K562 (cell line): ENCODE results near the gene PTGER4. TPM values are rescaled to one million over a fixed set of nuclear protein-coding genes. Genes with fewer than 3 reads are reported as not detected.

Experiments used
- ATAC-seq: fragments of 200-7000 bp; cut with Tn5 transposase; 3 replicates; pipeline ENCODE4 v1.9.1; 2020; ENCODE audit warnings: moderate library complexity
- BruUV-seq: library from RNA; stranded (reverse); fragments of 400-500 nt; replicated peaks from 2 replicates; lab custom pipeline; 2021; lab: Mats Ljungman, UMichigan
- CTCF ChIA-PET: fragments of 300-600 bp; formaldehyde crosslinking; extraction: SDS; loops from one replicate; lab custom pipeline; 2021; ENCODE audit warnings: low intra/inter-chr PET ratio; lab: Yijun Ruan, JAX
- POLR2A ChIA-PET: fragments of 300-600, 350-650 bp; sonication (Branson Sonifier 250); formaldehyde crosslinking; extraction: SDS; loops from one replicate; lab custom pipeline; 2021; ENCODE audit warnings: antibody characterized with exemption, inconsistent platforms; lab: Yijun Ruan, JAX
- DNase-seq, 4 experiments: peaks; one replicate each; pipeline versions ENCODE4 v3.0.0 to v3.0.0-alpha.2; 2011 to 2018; ENCODE audit warnings: low spot score in 3 of 4, mixed read lengths in 3 of 4; ENCODE audit errors: extremely low read depth in 1 of 4
- FAIRE-seq: peaks from 2 replicates; lab custom pipeline; 2011; peaks lifted over from hg19 to GRCh38; lab: Jason Lieb, UNC
- H2AFZ ChIP-seq: 2 replicates; pipeline ENCODE4 v1.6.0; 2011; ENCODE audit warnings: low read depth, low read length, control low read depth, inconsistent platforms
- H3K27ac ChIP-seq: fragments of 200-600 bp; 3 replicates; pipeline ENCODE4 v1.8.0; 2011; ENCODE audit warnings: low read depth, mild to moderate bottlenecking, control low read depth, inconsistent platforms, low read length, moderate library complexity, mixed read lengths; ENCODE audit errors: extremely low read depth
- H3K27me3 ChIP-seq, 2 experiments: fragments of 300-600 bp in 1 of 2; 2 replicates in 1 of 2; 3 replicates in 1 of 2; pipeline versions ENCODE4 v1.6.0 to v1.8.0; 2011; ENCODE audit warnings: inconsistent platforms in 2 of 2, low read length in 2 of 2, mild to moderate bottlenecking in 1 of 2, mixed read lengths in 1 of 2, moderate library complexity in 1 of 2; ENCODE audit not compliant: control insufficient read depth in 2 of 2, insufficient read depth in 2 of 2
- H3K36me3 ChIP-seq: fragments of 300-600 bp; 3 replicates; pipeline ENCODE4 v1.8.0; 2011; ENCODE audit warnings: mild to moderate bottlenecking, low read length, inconsistent platforms; ENCODE audit not compliant: control insufficient read depth, insufficient read depth
- H3K4me1 ChIP-seq, 2 experiments: fragments of 200-600 bp in 1 of 2; replicated peaks in 1 of 2; 2 replicates in 1 of 2; 3 replicates in 1 of 2; pipeline versions ENCODE4 v1.5.1 to v1.8.0; 2011; ENCODE audit warnings: inconsistent platforms in 2 of 2, low read length in 2 of 2, mild to moderate bottlenecking in 1 of 2, mixed read lengths in 1 of 2, moderate library complexity in 1 of 2; ENCODE audit not compliant: control insufficient read depth in 2 of 2, insufficient read depth in 2 of 2
- H3K4me2 ChIP-seq: 2 replicates; pipeline ENCODE4 v1.6.1; 2011; ENCODE audit warnings: low read length, control low read depth, inconsistent platforms, mixed read lengths; ENCODE audit not compliant: insufficient read depth
- H3K4me3 ChIP-seq: fragments of 200-600 bp; sonication (generic), shearing (Covaris generic); 2 replicates; pipeline ENCODE4 v1.5.1; 2016; ENCODE audit warnings: control low read depth, inconsistent platforms
- H3K79me2 ChIP-seq: fragments of 200-600 bp; 3 replicates; pipeline ENCODE4 v1.8.0; 2011; ENCODE audit warnings: low read length, inconsistent platforms; ENCODE audit not compliant: control insufficient read depth, insufficient read depth
- H3K9ac ChIP-seq, 2 experiments: 2 replicates each; pipeline versions ENCODE4 v1.6.0 to v1.6.1; 2011; ENCODE audit warnings: low read depth in 2 of 2, low read length in 2 of 2, control low read depth in 1 of 2, inconsistent platforms in 1 of 2, mild to moderate bottlenecking in 1 of 2, mixed read lengths in 1 of 2; ENCODE audit not compliant: insufficient read depth in 1 of 2
- H3K9me1 ChIP-seq: one replicate; pipeline ENCODE4 v1.6.0; 2011; ENCODE audit warnings: inconsistent platforms, mild to moderate bottlenecking, low read length, moderate library complexity; ENCODE audit not compliant: control insufficient read depth, insufficient read depth
- H3K9me3 ChIP-seq: replicated peaks from 2 replicates; pipeline ENCODE4 v1.5.1; 2011; ENCODE audit warnings: low read depth, low read length, inconsistent platforms; ENCODE audit not compliant: control insufficient read depth, insufficient read depth
- H4K20me1 ChIP-seq: replicated peaks from 2 replicates; pipeline ENCODE4 v1.6.1; 2011; ENCODE audit warnings: low read length, inconsistent platforms, mixed read lengths; ENCODE audit not compliant: control insufficient read depth, insufficient read depth
- ATF1 ChIP-seq, 2 experiments: fragments of 450-650 bp in 1 of 2; IDR thresholded peaks; 2 replicates each; pipeline ENCODE4 v1.6.1; 2016; ENCODE audit warnings: missing compliant biosample characterization in 1 of 2, missing genetic modification characterization in 1 of 2
- CEBPB ChIP-seq: fragments of 450-650 bp; IDR thresholded peaks from 2 replicates; pipeline ENCODE4 v1.6.1; 2016; ENCODE audit warnings: missing genetic modification characterization, missing compliant biosample characterization
- CREB3 ChIP-seq: fragments of 450-650 bp; conservative IDR thresholded peaks from 2 replicates; pipeline ENCODE4 v1.6.1; 2016; ENCODE audit warnings: missing genetic modification characterization, low read depth, mild to moderate bottlenecking, missing compliant biosample characterization, moderate library complexity
- FOXJ2 ChIP-seq: fragments of 200-800 bp; sonication (Bioruptor generic); IDR thresholded peaks from 2 replicates; pipeline ENCODE4 v1.6.1; 2016; ENCODE audit warnings: missing genetic modification characterization, missing compliant biosample characterization
- HDAC1 ChIP-seq, 2 experiments: fragments of 450-650 bp; IDR thresholded peaks; 2 replicates each; pipeline ENCODE4 v1.6.1; 2016 to 2017; ENCODE audit warnings: inconsistent platforms in 1 of 2, mild to moderate bottlenecking in 1 of 2, moderate library complexity in 1 of 2
- HNRNPL ChIP-seq: fragments of 200-400 bp; formaldehyde crosslinking; IDR thresholded peaks from 2 replicates; pipeline ENCODE4 v1.6.1; 2017; ENCODE audit warnings: low read depth, mild to moderate bottlenecking, low read length
- HNRNPUL1 ChIP-seq: fragments of 200-400 bp; formaldehyde crosslinking; IDR thresholded peaks from 2 replicates; pipeline ENCODE4 v1.6.1; 2017; ENCODE audit warnings: low read length
- MNT ChIP-seq, 2 experiments: fragments of 450-650 bp; conservative IDR thresholded peaks; 2 replicates each; pipeline ENCODE4 v1.6.1; 2017; ENCODE audit warnings: mild to moderate bottlenecking in 2 of 2, moderate library complexity in 2 of 2
- PHB2 ChIP-seq: fragments of 450-650 bp; IDR thresholded peaks from 2 replicates; pipeline ENCODE4 v1.6.1; 2017; ENCODE audit warnings: low read depth
- RCOR1 ChIP-seq, 2 experiments: IDR thresholded peaks; 2 replicates each; pipeline ENCODE4 v1.6.1; 2012; ENCODE audit warnings: low read depth in 2 of 2, low read length in 2 of 2, borderline replicate concordance in 1 of 2, improper control_type of control experiment in 1 of 2
- TAF1 ChIP-seq: IDR thresholded peaks from 2 replicates; pipeline ENCODE4 v1.6.1; 2011; ENCODE audit warnings: mild to moderate bottlenecking, low read length, moderate library complexity; ENCODE audit not compliant: insufficient read depth, control insufficient read depth, severe bottlenecking; ENCODE audit errors: extremely low read depth
- WHSC1 ChIP-seq: IDR thresholded peaks from one replicate; pipeline ENCODE4 v1.6.1; 2012; ENCODE audit warnings: low read length, control low read depth, inconsistent platforms
- ZNF121 ChIP-seq: sonication (generic); formaldehyde crosslinking; conservative IDR thresholded peaks from 2 replicates; pipeline ENCODE4 v1.8.0; 2022; ENCODE audit warnings: missing genetic modification reagents
- ZNF133 ChIP-seq: fragments of 250-450 bp; sonication (Bioruptor Pico); IDR thresholded peaks from 2 replicates; pipeline ENCODE4 v1.4.0; 2020; ENCODE audit warnings: mild to moderate bottlenecking
- ZNF592 ChIP-seq: fragments of 450-650 bp; IDR thresholded peaks from 2 replicates; pipeline ENCODE4 v1.6.1; 2017; ENCODE audit warnings: antibody characterized with exemption, mild to moderate bottlenecking
- in situ Hi-C: fragments of 300-500 bp; cut with MboI; formaldehyde crosslinking; loops from 4 replicates; pipeline ENCODE4 v1.15.0; 2018; ENCODE audit warnings: inconsistent platforms, mixed read lengths
- intact Hi-C: fragments of 100-400 bp; cut with micrococcal nuclease; formaldehyde crosslinking; loops from 2 replicates; pipeline ENCODE4 v1.14.2; 2022
- polyA plus RNA-seq, 8 experiments: library from polyadenylated mRNA; depleted of rRNA in 4 of 8; stranded (reverse) in 5 of 8; unstranded in 3 of 8; fragments of >200 nt; fragmentation: Nextera tagmentation in 2 of 8; fragmentation: Illumina TruSeq in 1 of 8; extraction: Ambion mirVana in 2 of 8; extraction: Trizol in 1 of 8; gene quantifications; 2 replicates each; pipeline versions ENCODE4 v1.2.1 to v1.2.3, GENCODE V29; 2011 to 2014; ENCODE audit warnings: inconsistent platforms in 1 of 8, missing spikeins in 1 of 8
- total RNA-seq, 7 experiments: library from RNA; depleted of rRNA in 6 of 7; stranded (reverse); fragments of >200 nt in 6 of 7; fragmentation: Illumina TruSeq in 2 of 7; extraction: Trizol in 2 of 7; gene quantifications; 2 replicates each; pipeline versions ENCODE4 v1.2.1 to v1.2.3, GENCODE V29; 2011 to 2021; ENCODE audit warnings: low replicate concordance in 1 of 7

Gene PTGER4
- total and polyA plus RNA-seq, 9 of the 15 experiments (the other 6 are each of a cell fraction or from before 2014, with no cell fraction given) = 0.31 TPM; not detected in 8

- no peak overlapping the region for H3K4me2 ChIP-seq
- in situ Hi-C loops = loop anchor here (25.0 kb wide), 1 partner anchor 748 kb away; no protein-coding TSS in a partner anchor
- POLR2A ChIA-PET = no interaction called here
Measured at GRCh38 chr5:40685193-40685592, 5.5 kb downstream of the PTGER4 start.

More at GRCh38 chr5:40685193-40685592, 5.5 kb downstream of the PTGER4 start:
- Histone ChIP-seq H4K20me1 (no peaks in the 10 kb centered on the region), H3K9ac (no peak overlapping the region), H3K36me3 (no peaks in the 10 kb centered on the region), H3K27me3 (peaks cover 0 to 13% of the 10 kb centered on the region in 2 experiments; a peak in 2 of 5 replicates), H3K9me3 (no peaks in the 10 kb centered on the region), H2AFZ (no peak overlapping the region), H3K9me1 (no peaks in the 10 kb centered on the region), H3K79me2 (no peaks in the 10 kb centered on the region), H3K4me1 (peaks cover 0 to 11% of the 10 kb centered on the region in 2 experiments; a peak in 2 of 5 replicates), H3K27ac (no peak overlapping the region), H3K4me3 (no peak overlapping the region)
- BruUV-seq = no TSS peak
- DNase-seq = no peak
- no peak for ATAC-seq
- CTCF ChIA-PET = no interaction called here
- intact Hi-C loops = loop anchor here (5.0 to 10.0 kb wide), 2 partner anchors 240 to 1083 kb away; no protein-coding TSS in a partner anchor
- TF ChIP-seq ZNF592 (no peak), FOXJ2 (tag) (no peak), HDAC1 (IDR thresholded peaks at IDR 0.05) (no peak), ATF1 (CRISPR knock-in tag; IDR thresholded peaks at IDR 0.05) (no peak), ATF1 (tag; IDR thresholded peaks at IDR 0.05) (no peak), PHB2 (no peak), TAF1 (no peak), HNRNPUL1 (no peak), MNT (conservative IDR thresholded peaks at IDR 0.05) (no peak), WHSC1 (no peak), RCOR1 (IDR thresholded peaks at IDR 0.05; ENCODE audit: borderline replicate concordance in 1 of 2, low read depth in 2 of 2, low read length in 2 of 2) (no peak), CREB3 (tag) (no peak), CEBPB (no peak), HNRNPL (no peak), ZNF121 (no peak), ZNF133 (no peak)
- FAIRE-seq = no peak
